GM19452 (cell line): Measurements from ENCODE around the gene ORAI1.
"Not testable (repeated sequence)": the region's sequence is repeated elsewhere in the genome, so short reads cannot be mapped to it uniquely, and the experiment has no call there.

Experiments
- ATAC-seq: cut with Tn5 transposase; IDR thresholded peaks from one replicate; pipeline ENCODE4 v1.9.1; 2021; ENCODE audit not compliant: unreplicated experiment

The ORAI1 gene

GRCh38 chr12:121626087-121626852 lies at the start of gene ORAI1:
Gene ORAI1 (plus strand): TSS chr12:121626530.
- peak; percentile 69 for ATAC-seq

- no peak for ATAC-seq
Observed at GRCh38 chr12:121576851-121577391, 49.4 kb upstream of the ORAI1 start.

- ATAC-seq = no peak
Observed at GRCh38 chr12:121577443-121578180, 48.7 kb upstream of the ORAI1 start.

DNA sequence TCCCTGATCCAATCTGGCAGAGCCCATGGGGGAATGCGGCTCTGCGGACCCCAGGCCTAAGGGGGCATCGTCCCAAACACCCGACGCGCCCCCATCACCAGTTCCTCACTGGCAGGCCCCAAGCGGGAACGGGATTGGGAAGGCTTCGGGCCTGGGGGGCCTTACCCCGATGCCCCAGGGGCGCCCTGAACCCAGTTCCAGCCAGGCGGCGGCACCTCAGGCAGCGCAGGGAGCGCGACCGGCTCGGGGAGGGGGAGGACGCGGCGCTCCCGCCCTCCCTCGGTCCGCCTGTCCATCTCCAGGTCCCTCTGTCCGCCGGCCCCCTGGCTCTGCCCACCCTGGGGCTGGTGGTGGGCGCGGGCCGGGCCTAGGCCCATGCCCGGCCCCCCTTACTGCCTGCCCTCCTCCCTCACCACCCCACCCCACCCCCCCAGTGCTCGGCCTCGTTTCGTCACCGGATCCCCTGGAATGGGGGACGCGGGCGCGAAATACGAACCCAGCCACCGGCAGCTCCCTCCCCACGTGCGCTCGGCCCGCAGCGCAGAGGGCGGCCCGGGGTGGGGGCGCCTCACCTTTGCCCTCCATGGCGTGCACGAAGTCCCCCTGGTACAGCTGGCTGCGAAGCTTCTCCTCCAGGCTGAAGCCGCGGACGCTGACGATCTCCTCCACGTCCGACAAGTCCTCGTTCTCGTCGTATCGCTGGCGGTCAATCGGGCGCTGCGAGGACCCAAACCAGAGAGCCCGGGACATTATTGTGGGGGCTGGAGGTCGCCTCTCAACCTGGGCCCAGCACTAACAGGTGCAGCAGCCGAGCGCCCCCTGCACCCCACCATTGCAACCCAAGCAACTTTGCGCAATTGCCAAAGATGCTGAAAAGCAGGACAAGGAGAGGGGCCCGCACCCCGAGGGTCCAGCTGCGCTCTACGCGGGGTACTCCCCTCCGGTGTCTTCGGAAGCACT lies 47.8 kb upstream of the ORAI1 start:
- ATAC-seq = no peak

GRCh38 chr12:121579190-121579791 lies 47.0 kb upstream of the ORAI1 start:
- no peak for ATAC-seq

GRCh38 chr12:121579981-121580868 lies 46.1 kb upstream of the ORAI1 start:
- no peak for ATAC-seq

- no peak for ATAC-seq
Observed at GRCh38 chr12:121580959-121581685, 45.2 kb upstream of the ORAI1 start, which contains the start of gene KDM2B. Gene KDM2B (minus strand): TSS chr12:121581023. CDS start chr12:121580911, 112 bp downstream.

- ATAC-seq = no peak
Observed at GRCh38 chr12:121581686-121582429, 44.5 kb upstream of the ORAI1 start.

- no peak for ATAC-seq
Observed at GRCh38 chr12:121582583-121583333, 43.6 kb upstream of the ORAI1 start.

GRCh38 chr12:121583334-121583661 lies 43.0 kb upstream of the ORAI1 start:
- not testable (repeated sequence) for ATAC-seq

GRCh38 chr12:121584885-121585284 lies 41.4 kb upstream of the ORAI1 start:
- not testable (repeated sequence) for ATAC-seq

DNA sequence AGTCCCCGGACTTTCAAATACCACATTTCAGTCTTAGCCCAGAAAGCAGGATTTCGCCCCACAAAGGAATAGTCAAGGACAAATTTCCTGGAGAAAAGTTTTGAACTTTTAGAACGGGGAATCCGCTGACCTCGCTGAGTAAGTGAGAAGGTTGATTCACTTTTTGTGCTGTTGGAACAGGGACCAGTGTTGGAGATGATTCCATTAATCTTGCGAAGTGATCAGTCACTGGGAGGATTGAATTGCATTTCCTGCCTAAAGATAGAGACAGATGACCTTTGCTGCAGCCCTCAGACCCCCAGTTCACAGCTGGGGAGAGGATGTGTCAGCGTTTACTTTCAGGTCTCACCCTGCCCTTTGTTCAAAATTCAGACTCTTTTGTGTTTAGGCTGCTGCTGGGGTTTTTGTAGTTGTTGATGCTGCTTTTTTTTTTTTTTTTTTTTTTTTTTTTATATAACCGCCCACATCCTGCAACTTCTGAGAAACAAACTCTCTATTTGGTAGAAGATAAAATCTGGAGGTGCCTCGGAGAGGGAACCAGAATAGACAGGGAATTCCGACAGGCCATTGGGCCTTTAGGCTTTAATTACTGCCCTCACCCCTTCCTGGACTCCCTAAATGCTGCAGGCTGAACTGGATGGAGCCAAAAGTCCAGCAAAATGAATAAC lies 35.7 kb upstream of the ORAI1 start:
- peak; percentile 57 for ATAC-seq

- ATAC-seq = no peak
Observed at GRCh38 chr12:121592320-121592719, 34.0 kb upstream of the ORAI1 start.

DNA sequence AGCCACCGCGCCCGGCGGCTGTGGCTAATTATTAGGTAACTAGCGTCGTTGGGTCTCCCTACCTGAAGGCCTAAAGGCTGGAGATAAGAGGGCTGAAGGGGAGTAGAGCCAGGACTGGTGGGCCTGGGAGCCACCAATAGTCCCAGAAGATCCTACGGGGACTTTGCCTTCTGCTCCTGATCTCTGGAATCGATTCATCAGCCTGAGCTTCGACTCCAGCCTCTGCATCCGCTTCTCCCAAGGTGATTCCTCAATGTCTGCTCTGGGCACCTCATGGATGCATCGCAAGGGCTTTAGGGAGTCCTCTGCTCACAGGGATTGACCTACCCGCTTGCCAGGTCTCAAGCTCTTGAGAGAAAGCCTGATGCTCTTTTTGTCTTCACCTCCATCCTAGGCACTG lies 30.8 kb upstream of the ORAI1 start:
- ATAC-seq = no peak

- ATAC-seq = no peak
Observed at GRCh38 chr12:121596526-121596925, 29.8 kb upstream of the ORAI1 start.

DNA sequence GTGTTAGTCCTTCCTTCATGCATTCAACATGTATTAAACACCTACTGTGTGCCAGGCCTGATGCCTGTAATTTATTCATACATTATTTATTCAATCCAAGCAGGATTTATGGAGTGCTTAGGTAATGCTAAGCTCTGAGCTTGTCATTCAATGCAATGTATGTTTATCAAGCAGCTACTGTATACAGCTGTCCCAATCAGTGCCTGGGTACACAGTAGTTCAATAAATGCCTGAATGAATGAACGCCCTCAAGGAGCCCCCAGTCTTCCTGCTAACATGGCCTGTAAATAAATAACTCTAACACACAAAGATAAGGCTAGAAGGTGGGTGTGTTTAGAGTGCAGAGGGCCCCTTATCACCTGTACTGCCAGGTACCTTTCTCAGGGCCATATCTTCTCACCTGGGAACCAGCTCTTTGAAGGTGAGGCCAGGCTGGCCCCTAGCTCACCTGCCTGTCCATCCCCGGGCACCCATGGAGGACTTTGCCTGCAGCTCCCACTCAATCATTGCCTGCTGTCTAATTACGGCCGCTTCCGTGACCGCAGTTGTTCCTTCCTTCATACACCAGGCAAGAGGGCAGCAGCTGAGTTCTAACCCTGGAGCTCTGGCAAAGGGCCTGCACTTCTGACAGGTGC lies 25.5 kb upstream of the ORAI1 start:
- no peak for ATAC-seq
